H1 (cell line): ENCODE measurements around the gene RSU1. TPM values are rescaled to one million over a fixed set of nuclear protein-coding genes. Genes with fewer than 3 reads are reported as not detected.

Experiments
- ATF2 ChIP-seq: IDR thresholded peaks from 2 replicates; pipeline ENCODE4 v1.6.1; 2012; ENCODE audit warnings: low read length, inconsistent platforms
- E2F6 ChIP-seq: IDR thresholded peaks from 2 replicates; pipeline ENCODE4 v1.6.1; 2012; ENCODE audit warnings: inconsistent platforms
- HDAC2 ChIP-seq, 2 experiments: fragments of 300-600 bp in 1 of 2; sonication (generic) in 1 of 2; IDR thresholded peaks; 2 replicates each; pipeline ENCODE4 v1.6.1; 2011 to 2012; ENCODE audit warnings: low read depth in 2 of 2, low read length in 2 of 2, mild to moderate bottlenecking in 2 of 2, moderate library complexity in 2 of 2, borderline replicate concordance in 1 of 2, inconsistent platforms in 1 of 2
- polyA plus RNA-seq, 7 experiments: library from polyadenylated mRNA; depleted of rRNA in 3 of 7; stranded (reverse) in 5 of 7; unstranded in 2 of 7; fragments of >200 nt in 5 of 7; fragments of 200-250 nt in 2 of 7; gene quantifications; 1 replicate in 5 of 7; 2 replicates in 1 of 7; 4 replicates in 1 of 7; pipeline versions ENCODE4 v1.2.1 to v1.2.3, GENCODE V29; 2011 to 2013; ENCODE audit warnings: missing spikeins in 2 of 7, mixed read lengths in 2 of 7
- total RNA-seq: library from RNA; stranded (reverse); fragmentation: NEBNext Ultra II Directional; extraction: Animal tissue kit (Norgen Biotek cat#: 25700); gene quantifications from 2 replicates; pipeline ENCODE4 v1.2.1, GENCODE V29; 2021

The RSU1 gene
- total and polyA plus RNA-seq, 2 of the 8 experiments (the other 6 are each of a cell fraction or from before 2014, with no cell fraction given): 50.0 to 68.2 TPM

GRCh38 chr10:16611037-16611436 is 206.2 kb downstream of the RSU1 start (continued):
- TF ChIP-seq ATF2 (no peak), HDAC2 (IDR thresholded peaks at IDR 0.05; ENCODE audit: borderline replicate concordance in 1 of 2, low read depth in 2 of 2, low read length in 2 of 2) (no peak), E2F6 (no peak)
